GM18526 (cell line): Measurements from ENCODE around the gene MCF2L.

Source experiments
- POLR2A ChIP-seq: IDR thresholded peaks from 3 replicates; pipeline ENCODE4 v1.6.1; 2011; ENCODE audit not compliant: insufficient read length; ENCODE audit errors: extremely low read depth

MCF2L gene

GRCh38 chr13:113109151-113110047 is 140.4 kb downstream of the MCF2L start:
- no peak for TF ChIP-seq POLR2A

- TF ChIP-seq POLR2A = no peak
Measured at GRCh38 chr13:113110048-113110851, 141.2 kb downstream of the MCF2L start.

GRCh38 chr13:113110852-113111315 is 141.9 kb downstream of the MCF2L start:
- TF ChIP-seq POLR2A = no peak

- no peak for TF ChIP-seq POLR2A
Measured at GRCh38 chr13:113112893-113113845, 144.2 kb downstream of the MCF2L start.

GRCh38 chr13:113113846-113114271 is 144.8 kb downstream of the MCF2L start:
- no peak for TF ChIP-seq POLR2A

- TF ChIP-seq POLR2A = no peak
Measured at GRCh38 chr13:113114511-113115362, 145.7 kb downstream of the MCF2L start.

GRCh38 chr13:113115363-113116205 is 146.6 kb downstream of the MCF2L start:
- TF ChIP-seq POLR2A = no peak

- no peak for TF ChIP-seq POLR2A
Measured at GRCh38 chr13:113116206-113116800, 147.3 kb downstream of the MCF2L start.

- no peak for TF ChIP-seq POLR2A
Measured at GRCh38 chr13:113116871-113117271, 147.9 kb downstream of the MCF2L start.

GRCh38 chr13:113117335-113117872 is 148.4 kb downstream of the MCF2L start:
- TF ChIP-seq POLR2A = no peak

- TF ChIP-seq POLR2A = no peak
Measured at GRCh38 chr13:113117911-113118260, 148.9 kb downstream of the MCF2L start.

GRCh38 chr13:113118261-113119021 is 149.4 kb downstream of the MCF2L start:
- no peak for TF ChIP-seq POLR2A
